Left ventricle myocardium inferior (tissue), 1 donor: ENCODE data around the gene HID1. TPM values are rescaled to one million over a fixed set of nuclear protein-coding genes. Genes with fewer than 3 reads are reported as not detected.

Experiments
- DNase-seq: peaks from one replicate; pipeline ENCODE4 v3.0.0-alpha.2; 2020
- H3K27ac ChIP-seq: fragments of 200-600 bp; replicated peaks from 2 replicates; pipeline ENCODE4 v1.8.0; 2021
- H3K27me3 ChIP-seq: fragments of 200-600 bp; 2 replicates; pipeline ENCODE4 v1.8.0; 2021; ENCODE audit warnings: low read depth
- H3K36me3 ChIP-seq: fragments of 200-600 bp; 2 replicates; pipeline ENCODE4 v1.8.0; 2021
- H3K4me1 ChIP-seq: fragments of 200-600 bp; 2 replicates; pipeline ENCODE4 v1.8.0; 2021
- H3K4me3 ChIP-seq: fragments of 200-600 bp; 2 replicates; pipeline ENCODE4 v1.8.0; 2021; ENCODE audit warnings: mild to moderate bottlenecking, moderate library complexity
- H3K9me3 ChIP-seq: fragments of 200-600 bp; replicated peaks from 2 replicates; pipeline ENCODE4 v1.8.0; 2021
- CTCF ChIP-seq: fragments of 200-600 bp; IDR thresholded peaks from 2 replicates; pipeline ENCODE4 v1.8.0; 2021; ENCODE audit warnings: antibody characterized with exemption, mild to moderate bottlenecking, borderline replicate concordance
- intact Hi-C: fragments of 100-400 bp; cut with micrococcal nuclease; formaldehyde crosslinking; loops from one replicate; pipeline ENCODE4 v1.11.0; 2022
- total RNA-seq: library from RNA; stranded (reverse); fragmentation: NEBNext Ultra II Directional; extraction: Animal tissue kit (Norgen Biotek cat#: 25700); gene quantifications from one replicate; pipeline ENCODE4 v1.2.1, GENCODE V29; 2021
- donor health status: DM: no; HTN: yes; CAD: no; lungs with severe emphysema.

The HID1 gene
- total RNA-seq, 1 donor from 2014 or later: 7.2 TPM

GRCh38 chr17:74949455-74950115, 23.0 kb downstream of the HID1 start:
- no peak for TF ChIP-seq CTCF
- H3K27ac ChIP-seq: no peak overlapping the region
- intact Hi-C loops: no loop called here
- DNase-seq: no peak
- H3K9me3 ChIP-seq: no peaks in the 10 kb centered on the region
- H3K4me3 ChIP-seq: no peak overlapping the region
- H3K4me1 ChIP-seq: no peaks in the 10 kb centered on the region
- H3K36me3 ChIP-seq: peaks cover 4% of the 10 kb centered on the region
- peaks cover 72% of the 10 kb centered on the region for H3K27me3 ChIP-seq

GRCh38 chr17:74947041-74947754, 25.4 kb downstream of the HID1 start:
- Histone ChIP-seq H3K36me3 (no peaks in the 10 kb centered on the region), H3K4me3 (no peak overlapping the region), H3K4me1 (no peaks in the 10 kb centered on the region), H3K27ac (no peak overlapping the region), H3K27me3 (peaks cover 95% of the 10 kb centered on the region), H3K9me3 (no peaks in the 10 kb centered on the region)
- intact Hi-C loops: no loop called here
- no peak for DNase-seq
- no peak for TF ChIP-seq CTCF

GRCh38 chr17:74946641-74947040, 25.9 kb downstream of the HID1 start:
- Histone ChIP-seq H3K27ac (no peak overlapping the region), H3K27me3 (peaks cover 96% of the 10 kb centered on the region)
- intact Hi-C loops: no loop called here

GRCh38 chr17:74945543-74945942, 27.0 kb downstream of the HID1 start:
- H3K27me3 ChIP-seq: peaks cover 95% of the 10 kb centered on the region
- no peaks in the 10 kb centered on the region for H3K36me3 ChIP-seq
- H3K9me3 ChIP-seq: no peaks in the 10 kb centered on the region
- no peak overlapping the region for H3K27ac ChIP-seq
- intact Hi-C loops: no loop called here
- DNase-seq: no peak
- TF ChIP-seq CTCF: no peak
- H3K4me3 ChIP-seq: no peak overlapping the region
- H3K4me1 ChIP-seq: no peaks in the 10 kb centered on the region

More at GRCh38 chr17:74946641-74947040, 25.9 kb downstream of the HID1 start:
- H3K36me3 ChIP-seq: no peaks in the 10 kb centered on the region
- H3K4me1 ChIP-seq: no peaks in the 10 kb centered on the region
- no peaks in the 10 kb centered on the region for H3K9me3 ChIP-seq
- TF ChIP-seq CTCF: no peak
- no peak for DNase-seq
- H3K4me3 ChIP-seq: no peak overlapping the region

GRCh38 chr17:74943808-74944522, 28.6 kb downstream of the HID1 start:
- TF ChIP-seq CTCF: no peak
- Histone ChIP-seq H3K4me1 (no peaks in the 10 kb centered on the region), H3K27ac (no peak overlapping the region), H3K27me3 (peaks cover 91% of the 10 kb centered on the region), H3K36me3 (no peaks in the 10 kb centered on the region), H3K9me3 (no peaks in the 10 kb centered on the region), H3K4me3 (no peak overlapping the region)
- DNase-seq: no peak
- intact Hi-C loops: no loop called here
